Gastrocnemius medialis (tissue), 4 donors: ENCODE measurements around the gene GRIK3. TPM values are rescaled to one million over a fixed set of nuclear protein-coding genes. Genes with fewer than 3 reads are reported as not detected.

ENCODE experiments used
- ATAC-seq, 2 donors: fragments of 150-250 bp; one replicate each; pipeline ENCODE4 v1.9.1; 2016
- DNase-seq, 2 donors: peaks; one replicate each; pipeline ENCODE4 v3.0.0-alpha.2; 2019
- H3K27ac ChIP-seq, 4 donors: fragments of 200-600 bp; sonication (generic); 1 replicate in 1 of 4; 2 replicates in 3 of 4; pipeline ENCODE4 v1.5.1; 2016 to 2018; ENCODE audit warnings: mild to moderate bottlenecking in 2 of 4, moderate library complexity in 1 of 4
- H3K27me3 ChIP-seq, 3 donors: fragments of 200-600 bp; sonication (generic) in 2 of 3; 1 replicate in 1 of 3; 2 replicates in 2 of 3; pipeline versions ENCODE4 v1.5.1 to v1.6.0; 2016 to 2019; ENCODE audit warnings: mild to moderate bottlenecking in 1 of 3, moderate library complexity in 1 of 3
- H3K36me3 ChIP-seq, 2 donors: fragments of 200-600 bp; sonication (generic) in 1 of 2; one replicate each; pipeline ENCODE4 v1.5.1; 2017 to 2018
- H3K4me1 ChIP-seq, 2 donors: fragments of 200-600 bp; sonication (generic) in 1 of 2; one replicate each; pipeline ENCODE4 v1.5.1; 2016 to 2017; ENCODE audit warnings: mild to moderate bottlenecking in 2 of 2
- H3K4me3 ChIP-seq, 4 donors: fragments of 200-600 bp; sonication (generic) in 3 of 4; 1 replicate in 1 of 4; 2 replicates in 3 of 4; pipeline ENCODE4 v1.5.1; 2016 to 2019; ENCODE audit warnings: mild to moderate bottlenecking in 2 of 4
- H3K9me3 ChIP-seq, 3 donors: fragments of 200-600 bp; sonication (generic) in 2 of 3; 1 replicate in 1 of 3; 2 replicates in 2 of 3; pipeline ENCODE4 v1.5.1; 2016 to 2019
- POLR2A ChIP-seq, 2 donors: fragments of 450-650 bp; IDR thresholded peaks; one replicate each; pipeline ENCODE4 v1.6.1; 2017; ENCODE audit warnings: antibody characterized with exemption in 2 of 2, mild to moderate bottlenecking in 2 of 2, moderate library complexity in 2 of 2
- in situ Hi-C, 4 donors: fragments of 200-750 bp; cut with MboI; loops; one replicate each; pipeline versions ENCODE4 v1.15.0 to v1.8.0; 2017; ENCODE audit warnings: low sequenced_read_pairs in 4 of 4
- intact Hi-C: fragments of 100-400 bp; cut with DNase I; formaldehyde crosslinking; loops from one replicate; pipeline ENCODE4 v1.15.1; 2023; ENCODE audit warnings: low total_unique reads
- total RNA-seq, 4 donors: library from RNA; depleted of rRNA; stranded (reverse); fragments of >200 nt; gene quantifications; one replicate each; pipeline versions ENCODE4 v1.1.0 to v1.2.3, GENCODE V29; 2016
- TF ChIP-seq, protein P1 (sequence below), 5 experiments: fragments of 450-650 bp in 3 of 5; fragments of 200-600 bp in 2 of 5; sonication (generic) in 2 of 5; IDR thresholded peaks in 4 of 5; conservative IDR thresholded peaks in 1 of 5; 1 replicate in 4 of 5; 2 replicates in 1 of 5; pipeline ENCODE4 v1.5.1; 2016 to 2019; ENCODE audit warnings: antibody characterized with exemption in 5 of 5, mild to moderate bottlenecking in 3 of 5, moderate library complexity in 3 of 5

Gene GRIK3
- total RNA-seq, 4 donors from 2014 or later = 0.13 to 0.22 (median 0.13) TPM; not detected in 1

DNA sequence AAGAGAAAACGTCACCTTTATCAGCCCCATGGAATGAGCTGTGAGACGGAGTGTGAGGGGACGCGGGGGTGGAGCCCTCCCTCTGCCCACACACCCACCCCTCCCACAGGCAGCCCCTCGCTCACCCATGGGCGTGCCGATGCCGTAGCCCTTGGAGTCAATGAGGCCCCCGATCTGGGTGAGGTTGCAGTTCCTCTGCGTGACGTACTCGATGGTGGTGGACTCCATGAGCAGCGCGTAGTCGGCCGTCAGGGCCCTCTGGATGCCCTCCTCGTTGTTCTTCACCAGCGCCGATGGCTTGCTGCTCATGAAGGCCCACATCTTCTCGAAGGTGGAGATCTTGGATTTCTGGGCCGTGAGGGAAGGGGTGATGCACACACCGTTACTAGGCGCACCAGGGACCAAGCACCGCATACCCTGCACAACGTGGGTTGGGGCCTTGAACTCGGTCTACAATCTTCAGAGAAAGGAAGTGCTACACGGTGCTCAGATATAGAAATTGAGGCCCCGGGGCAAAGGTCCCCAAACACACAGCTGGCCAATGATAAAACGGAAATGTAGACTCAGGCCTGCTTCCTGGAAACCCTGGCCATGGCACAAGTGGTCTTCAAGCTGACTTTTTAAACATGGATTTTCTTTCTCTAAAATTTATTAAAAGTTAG lies 228.2 kb downstream of the GRIK3 start:
- Histone ChIP-seq H3K27me3 (no peaks in the 10 kb centered on the region), H3K27ac (no peak overlapping the region), H3K9me3 (no peaks in the 10 kb centered on the region), H3K4me1 (no peaks in the 10 kb centered on the region), H3K36me3 (no peaks in the 10 kb centered on the region), H3K4me3 (no peak overlapping the region)
- in situ Hi-C loops = no loop called here
- DNase-seq (no peak), ATAC-seq (no peak)
- TF ChIP-seq POLR2A (IDR thresholded peaks at IDR 0.05) = no peak
- TF ChIP-seq, protein P1, sequence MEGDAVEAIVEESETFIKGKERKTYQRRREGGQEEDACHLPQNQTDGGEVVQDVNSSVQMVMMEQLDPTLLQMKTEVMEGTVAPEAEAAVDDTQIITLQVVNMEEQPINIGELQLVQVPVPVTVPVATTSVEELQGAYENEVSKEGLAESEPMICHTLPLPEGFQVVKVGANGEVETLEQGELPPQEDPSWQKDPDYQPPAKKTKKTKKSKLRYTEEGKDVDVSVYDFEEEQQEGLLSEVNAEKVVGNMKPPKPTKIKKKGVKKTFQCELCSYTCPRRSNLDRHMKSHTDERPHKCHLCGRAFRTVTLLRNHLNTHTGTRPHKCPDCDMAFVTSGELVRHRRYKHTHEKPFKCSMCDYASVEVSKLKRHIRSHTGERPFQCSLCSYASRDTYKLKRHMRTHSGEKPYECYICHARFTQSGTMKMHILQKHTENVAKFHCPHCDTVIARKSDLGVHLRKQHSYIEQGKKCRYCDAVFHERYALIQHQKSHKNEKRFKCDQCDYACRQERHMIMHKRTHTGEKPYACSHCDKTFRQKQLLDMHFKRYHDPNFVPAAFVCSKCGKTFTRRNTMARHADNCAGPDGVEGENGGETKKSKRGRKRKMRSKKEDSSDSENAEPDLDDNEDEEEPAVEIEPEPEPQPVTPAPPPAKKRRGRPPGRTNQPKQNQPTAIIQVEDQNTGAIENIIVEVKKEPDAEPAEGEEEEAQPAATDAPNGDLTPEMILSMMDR (IDR thresholded peaks at IDR 0.05 in 4 of 5, conservative IDR thresholded peaks at IDR 0.05 in 1 of 5) = no peak
- intact Hi-C loops = no loop called here

DNA sequence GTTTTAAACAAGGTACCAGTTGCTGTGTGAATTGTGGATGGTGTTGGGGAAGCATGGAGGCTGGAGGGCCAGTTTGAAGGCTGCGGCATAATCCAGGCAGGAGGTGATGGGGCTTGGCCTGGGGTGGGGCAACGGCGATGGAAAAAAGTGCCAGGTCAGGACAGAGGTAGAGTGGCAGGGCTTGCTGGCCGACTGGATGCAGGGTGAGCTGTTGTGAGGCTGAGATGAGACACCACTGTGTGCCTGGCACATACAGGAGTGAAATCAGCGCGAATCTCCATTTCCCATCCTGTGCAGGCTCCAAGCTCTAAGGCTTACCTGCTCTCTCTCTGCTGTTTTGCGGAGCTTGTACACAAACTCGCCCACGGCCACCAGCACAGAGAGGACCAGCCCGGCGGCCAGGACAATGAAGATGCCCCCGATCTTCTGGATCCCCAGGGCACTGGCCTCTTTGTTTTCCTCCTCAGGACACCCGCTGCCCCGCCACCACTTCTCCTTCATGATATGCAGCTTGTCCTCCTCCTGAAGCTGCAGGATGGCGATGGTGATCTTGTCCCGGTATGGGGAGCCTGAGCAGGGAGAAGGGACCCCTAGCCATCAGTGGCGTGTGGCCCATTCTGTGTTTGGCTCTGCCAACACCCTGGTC lies 229.5 kb downstream of the GRIK3 start:
- in situ Hi-C loops = no loop called here
- intact Hi-C loops = no loop called here
- Histone ChIP-seq H3K27ac (no peak overlapping the region), H3K4me3 (no peak overlapping the region), H3K27me3 (no peaks in the 10 kb centered on the region), H3K9me3 (no peaks in the 10 kb centered on the region), H3K36me3 (no peaks in the 10 kb centered on the region), H3K4me1 (no peaks in the 10 kb centered on the region)
- DNase-seq (no peak), ATAC-seq (no peak)
- no peak for TF ChIP-seq POLR2A (IDR thresholded peaks at IDR 0.05)
- TF ChIP-seq, protein P1 (IDR thresholded peaks at IDR 0.05 in 4 of 5, conservative IDR thresholded peaks at IDR 0.05 in 1 of 5) = no peak

DNA sequence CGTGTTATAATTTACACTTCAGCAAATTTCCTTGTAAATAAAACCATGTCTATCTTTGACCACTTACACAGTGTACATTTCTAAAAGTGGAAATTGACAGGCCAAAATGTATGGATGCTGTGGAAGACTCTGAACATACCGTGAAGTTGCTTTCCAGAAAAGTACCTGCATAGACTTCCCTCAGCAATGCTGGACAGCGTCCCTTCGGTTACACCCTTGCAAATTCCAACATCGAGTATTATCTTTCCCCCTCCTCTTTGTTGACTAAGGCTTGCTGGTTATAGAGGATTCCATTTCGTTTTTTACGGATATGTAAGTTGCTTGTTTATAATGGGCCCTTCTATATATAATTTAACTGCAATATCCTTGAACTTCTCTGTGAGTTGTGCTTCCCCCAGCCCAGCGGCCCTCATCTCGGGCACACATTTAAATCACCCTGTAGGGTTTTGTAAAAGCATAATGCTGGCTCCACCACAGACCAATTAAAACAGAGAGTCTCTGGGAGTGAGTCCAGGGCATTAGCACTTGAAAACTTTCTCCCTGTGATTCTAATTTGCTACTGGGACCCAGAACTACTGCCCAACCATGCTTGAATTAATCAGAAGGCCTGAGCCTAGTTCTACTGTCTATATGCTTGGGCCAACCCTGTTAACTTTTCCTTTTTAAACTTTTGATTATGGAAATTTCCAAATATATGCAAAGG lies 230.3 kb downstream of the GRIK3 start:
- DNase-seq (no peak), ATAC-seq (no peak)
- Histone ChIP-seq H3K27ac (no peak overlapping the region), H3K4me1 (no peaks in the 10 kb centered on the region), H3K4me3 (no peak overlapping the region), H3K36me3 (no peaks in the 10 kb centered on the region), H3K27me3 (no peaks in the 10 kb centered on the region), H3K9me3 (no peaks in the 10 kb centered on the region)
- intact Hi-C loops = no loop called here
- no peak for TF ChIP-seq POLR2A (IDR thresholded peaks at IDR 0.05)
- TF ChIP-seq, protein P1 (IDR thresholded peaks at IDR 0.05 in 4 of 5, conservative IDR thresholded peaks at IDR 0.05 in 1 of 5) = no peak
- in situ Hi-C loops = no loop called here

DNA sequence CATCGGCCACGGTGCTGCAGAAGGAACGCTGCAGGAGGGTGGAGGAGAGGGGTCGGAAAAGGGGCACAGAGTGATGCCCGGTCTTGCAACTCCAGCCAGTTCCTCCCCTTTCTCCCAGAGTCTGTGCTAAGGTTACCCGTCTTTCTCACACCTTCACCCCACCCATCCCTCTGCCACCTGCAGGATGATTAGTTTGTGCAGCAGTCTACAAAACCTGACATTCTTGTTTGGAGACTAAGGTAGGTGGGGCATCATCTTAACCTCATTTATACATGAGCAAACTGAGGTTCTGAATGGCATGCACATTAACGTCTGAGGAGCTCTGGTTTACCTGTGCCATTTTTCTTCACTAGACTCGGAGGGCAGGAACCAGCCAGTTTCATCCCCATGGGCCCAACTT lies 232.3 kb downstream of the GRIK3 start:
- in situ Hi-C loops (no loop called here), intact Hi-C loops (no loop called here)
- DNase-seq = no peak
- TF ChIP-seq POLR2A (IDR thresholded peaks at IDR 0.05) = no peak
- TF ChIP-seq, protein P1 (IDR thresholded peaks at IDR 0.05 in 4 of 5, conservative IDR thresholded peaks at IDR 0.05 in 1 of 5) = no peak
- Histone ChIP-seq H3K4me3 (no peak overlapping the region), H3K36me3 (no peaks in the 10 kb centered on the region), H3K27ac (no peak overlapping the region), H3K27me3 (no peaks in the 10 kb centered on the region), H3K9me3 (no peaks in the 10 kb centered on the region), H3K4me1 (no peaks in the 10 kb centered on the region)
- no peak for ATAC-seq
